ENCODE data around the gene ZFP36L1.

The ZFP36L1 gene

GRCh38 chr14:68757618-68758081 lies 35.2 kb downstream of the ZFP36L1 start:
- in situ Hi-C loops (cut with MboI; ENCODE audit: low pct_unique_long_range_greater_than_20kb, low sequenced_read_pairs, unreplicated experiment): no loop called here
- no peak for DNase-seq (ENCODE audit: low spot score)

GRCh38 chr14:68756734-68757133 lies 36.1 kb downstream of the ZFP36L1 start:
- DNase-seq (ENCODE audit: low spot score): no peak
- TF ChIP-seq CTCF (IDR thresholded peaks at IDR 0.05; ENCODE audit: extremely low read depth, insufficient read depth, missing control alignments): no peak
- in situ Hi-C loops (cut with MboI; ENCODE audit: low pct_unique_long_range_greater_than_20kb, low sequenced_read_pairs, unreplicated experiment): no loop called here

More at GRCh38 chr14:68757618-68758081, 35.2 kb downstream of the ZFP36L1 start:
- no peak for TF ChIP-seq CTCF (IDR thresholded peaks at IDR 0.05; ENCODE audit: extremely low read depth, insufficient read depth, missing control alignments)

GRCh38 chr14:68756000-68756481 lies 36.8 kb downstream of the ZFP36L1 start:
- no peak for TF ChIP-seq CTCF (IDR thresholded peaks at IDR 0.05; ENCODE audit: extremely low read depth, insufficient read depth, missing control alignments)
- in situ Hi-C loops (cut with MboI; ENCODE audit: low pct_unique_long_range_greater_than_20kb, low sequenced_read_pairs, unreplicated experiment): no loop called here
- no peak for DNase-seq (ENCODE audit: low spot score)

GRCh38 chr14:68755016-68755353 lies 37.9 kb downstream of the ZFP36L1 start:
- no peak for DNase-seq (ENCODE audit: low spot score)
- TF ChIP-seq CTCF (IDR thresholded peaks at IDR 0.05; ENCODE audit: extremely low read depth, insufficient read depth, missing control alignments): no peak
- in situ Hi-C loops (cut with MboI; ENCODE audit: low pct_unique_long_range_greater_than_20kb, low sequenced_read_pairs, unreplicated experiment): no loop called here

GRCh38 chr14:68753690-68754089 lies 39.2 kb downstream of the ZFP36L1 start:
- no peak for DNase-seq (ENCODE audit: low spot score)
- in situ Hi-C loops (cut with MboI; ENCODE audit: low pct_unique_long_range_greater_than_20kb, low sequenced_read_pairs, unreplicated experiment): no loop called here
- no peak for TF ChIP-seq CTCF (IDR thresholded peaks at IDR 0.05; ENCODE audit: extremely low read depth, insufficient read depth, missing control alignments)

- no peak for DNase-seq (ENCODE audit: low spot score)
- in situ Hi-C loops (cut with MboI; ENCODE audit: low pct_unique_long_range_greater_than_20kb, low sequenced_read_pairs, unreplicated experiment): no loop called here
- TF ChIP-seq CTCF (IDR thresholded peaks at IDR 0.05; ENCODE audit: extremely low read depth, insufficient read depth, missing control alignments): no peak
Observed at GRCh38 chr14:68752271-68753006, 40.4 kb downstream of the ZFP36L1 start.

Data from GM13977 (cell line).